GM19468 (cell line): ENCODE data around the gene ENOX1.

Source experiments
- ATAC-seq: cut with Tn5 transposase; IDR thresholded peaks from one replicate; pipeline ENCODE4 v1.9.1; 2021; ENCODE audit warnings: mild to moderate bottlenecking, moderate library complexity, moderate number of reproducible peaks; ENCODE audit not compliant: unreplicated experiment; ENCODE audit errors: extremely low read depth

The ENOX1 gene

DNA sequence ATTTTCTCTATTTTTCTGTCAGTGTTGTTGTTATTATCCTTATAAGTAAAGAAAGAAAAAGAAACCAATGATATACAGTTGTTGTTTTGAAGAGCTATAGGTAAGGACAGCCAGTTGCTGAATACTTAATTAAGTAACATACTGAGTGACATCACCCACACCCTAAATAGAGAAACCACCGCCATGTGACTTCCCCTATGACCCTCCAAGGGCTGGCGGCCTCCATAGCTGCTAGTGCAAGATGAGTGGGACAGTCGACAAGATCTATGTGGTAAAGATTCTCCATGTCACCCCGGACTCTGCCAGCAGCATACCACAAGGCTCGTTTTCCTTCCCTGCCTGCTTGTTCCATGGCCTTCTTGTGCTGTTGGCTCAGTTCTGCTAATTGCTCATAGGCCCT is 542.3 kb downstream of the ENOX1 start:
- no peak for ATAC-seq

DNA sequence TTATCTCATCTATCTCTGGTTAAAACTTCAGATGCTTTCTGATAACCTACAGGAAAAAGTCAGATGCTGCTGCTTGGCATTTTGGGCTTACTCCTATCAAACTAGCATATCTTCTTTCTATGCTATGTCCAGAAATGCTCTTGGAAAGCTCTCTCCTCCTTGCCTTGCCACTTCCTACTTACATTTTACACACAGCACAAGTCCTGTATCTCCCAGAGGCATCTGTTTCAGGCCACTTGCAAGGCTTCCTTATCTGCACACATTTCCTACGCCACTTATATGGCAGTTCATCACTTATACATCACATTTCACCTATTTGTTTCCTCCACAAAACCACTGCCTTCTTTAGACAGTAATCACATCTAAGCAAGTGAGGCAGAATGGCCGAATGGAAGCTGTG is 543.1 kb downstream of the ENOX1 start:
- ATAC-seq, result no peak

DNA sequence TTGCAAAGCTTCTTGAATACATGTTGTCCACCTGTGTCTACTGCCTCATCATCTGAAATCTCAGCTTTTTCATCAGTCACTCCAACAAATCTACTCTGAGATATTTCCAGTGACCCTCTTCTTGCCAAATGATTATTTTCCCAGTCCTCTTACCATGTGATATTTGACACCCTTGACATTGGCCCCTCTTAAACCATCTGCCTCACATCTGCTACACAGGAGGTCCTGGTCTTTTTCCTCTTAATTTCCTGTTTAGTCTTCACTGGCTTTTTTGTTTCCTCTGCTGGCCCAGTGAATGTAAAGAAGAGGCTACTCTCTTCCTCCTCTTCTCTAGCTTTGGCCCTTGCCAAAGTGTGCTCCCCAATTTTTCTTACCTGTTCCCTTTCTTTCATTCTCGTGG is 544.7 kb downstream of the ENOX1 start:
- no peak for ATAC-seq

DNA sequence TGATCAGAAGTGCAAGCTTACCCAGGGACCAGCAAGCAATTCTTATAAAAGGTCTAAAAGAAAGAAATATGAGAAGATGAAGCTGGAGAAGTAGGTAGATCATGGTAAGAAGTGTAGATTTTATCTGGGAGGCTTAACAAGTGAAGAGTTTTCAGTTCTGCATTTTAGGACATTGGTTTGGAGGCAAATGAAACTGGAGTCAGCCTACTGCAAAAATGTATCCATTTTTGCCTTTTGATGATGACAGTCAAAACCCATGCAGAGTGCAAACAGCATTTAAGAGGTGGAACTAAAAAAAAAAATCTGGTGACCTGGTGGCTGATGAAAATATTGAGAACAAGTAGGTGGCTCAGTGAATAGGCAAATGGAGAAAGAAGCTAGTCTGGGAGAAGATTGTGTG is 546.5 kb downstream of the ENOX1 start:
- ATAC-seq, result peak; percentile 35

DNA sequence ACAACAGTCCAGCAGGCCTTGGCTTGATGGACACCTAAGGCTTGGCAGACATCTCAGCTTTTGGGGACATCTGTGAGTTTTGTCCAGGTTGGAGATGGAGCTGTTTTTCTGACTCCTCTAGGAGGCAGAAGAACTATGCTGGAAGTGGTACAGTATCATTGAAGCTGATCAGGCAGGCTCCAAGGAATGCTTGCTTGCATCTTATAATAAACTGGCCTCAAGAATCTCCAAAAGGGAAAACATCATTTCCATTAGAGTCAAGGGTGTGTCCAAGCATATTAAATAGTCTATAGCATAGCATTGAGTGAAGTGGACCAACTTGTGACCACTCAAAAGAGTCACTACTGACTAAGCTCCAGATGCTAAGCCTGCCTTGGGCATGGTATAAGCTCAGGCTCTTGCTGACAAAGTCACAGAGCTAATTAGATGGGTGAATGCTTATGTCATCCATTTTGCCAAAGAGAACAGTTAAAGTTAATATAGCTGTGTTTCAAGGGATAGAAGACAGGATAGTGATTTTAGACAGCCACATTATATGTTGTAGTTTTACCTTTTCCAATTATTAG is 547.4 kb downstream of the ENOX1 start:
- ATAC-seq, result no peak

DNA sequence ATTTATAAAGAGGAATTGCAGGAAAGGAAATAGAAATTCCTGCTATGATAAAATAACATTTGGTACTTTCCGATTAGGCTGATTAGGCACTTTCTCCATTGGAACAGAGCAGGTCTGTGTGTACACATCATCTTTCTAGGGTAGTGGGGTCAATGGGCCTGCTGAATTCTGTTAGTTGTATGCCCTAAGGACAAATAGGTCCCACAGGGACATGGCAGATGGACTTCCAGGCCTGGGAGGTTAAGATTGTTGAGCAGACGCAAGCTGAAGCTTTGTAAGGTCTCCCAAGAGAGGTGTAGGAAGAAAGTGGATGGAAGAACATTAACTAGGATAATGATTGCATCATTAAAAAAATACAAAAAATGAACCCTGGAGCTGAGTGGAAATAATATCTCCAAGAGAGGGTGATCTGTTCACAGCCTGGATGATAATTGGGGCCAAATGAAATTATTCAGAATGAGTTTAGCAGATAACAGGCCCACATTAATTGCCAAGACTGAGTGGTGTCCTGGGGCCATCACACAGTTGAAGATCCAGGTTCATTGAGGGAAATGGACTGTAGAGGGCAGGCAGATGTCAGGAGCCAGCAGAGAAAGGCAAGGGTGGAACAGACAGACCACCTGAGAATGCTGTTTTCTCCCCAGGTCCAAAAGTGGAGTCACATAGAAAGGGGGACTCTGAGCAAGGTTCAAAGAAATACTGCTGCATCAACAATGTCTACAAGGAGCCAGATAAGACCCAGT is 548.3 kb downstream of the ENOX1 start:
- ATAC-seq, result no peak

DNA sequence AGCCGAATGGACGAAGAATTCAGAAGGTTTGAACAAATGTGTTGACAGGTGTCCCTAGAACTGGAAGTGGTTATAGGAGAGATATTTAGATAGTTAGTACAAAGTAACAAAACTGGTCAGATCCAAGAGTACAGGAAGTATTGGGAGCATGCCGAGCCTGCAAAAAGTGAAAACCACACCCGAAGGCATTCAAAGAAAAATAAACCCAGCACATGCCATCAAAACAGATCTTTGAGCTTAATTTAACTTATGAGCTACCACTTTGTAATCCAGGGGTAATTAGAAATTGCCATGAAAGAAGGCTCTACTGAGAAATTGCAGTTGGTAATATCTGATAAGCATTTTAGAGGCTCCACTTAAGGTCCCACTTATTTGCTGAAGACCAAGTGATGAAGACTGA is 549.2 kb downstream of the ENOX1 start:
- ATAC-seq, result no peak

DNA sequence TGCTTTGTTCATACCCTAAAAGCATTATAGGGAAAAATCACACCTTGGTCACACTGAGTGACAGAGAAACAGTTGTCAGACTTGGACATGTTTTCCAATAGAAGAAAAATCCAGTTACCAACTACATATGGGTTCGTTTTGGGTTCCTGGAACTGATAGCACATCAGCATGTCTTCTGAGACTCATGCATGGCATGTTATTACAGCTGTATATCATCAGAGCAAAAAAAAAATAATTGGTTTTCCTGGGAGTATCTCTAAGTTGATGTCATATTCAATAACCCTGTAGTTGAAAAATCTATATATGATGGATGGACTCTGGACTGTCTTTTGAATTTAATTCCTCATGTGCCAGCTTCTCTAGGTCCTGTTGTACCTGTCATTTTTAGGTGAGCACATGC is 551.7 kb downstream of the ENOX1 start:
- ATAC-seq, result no peak

DNA sequence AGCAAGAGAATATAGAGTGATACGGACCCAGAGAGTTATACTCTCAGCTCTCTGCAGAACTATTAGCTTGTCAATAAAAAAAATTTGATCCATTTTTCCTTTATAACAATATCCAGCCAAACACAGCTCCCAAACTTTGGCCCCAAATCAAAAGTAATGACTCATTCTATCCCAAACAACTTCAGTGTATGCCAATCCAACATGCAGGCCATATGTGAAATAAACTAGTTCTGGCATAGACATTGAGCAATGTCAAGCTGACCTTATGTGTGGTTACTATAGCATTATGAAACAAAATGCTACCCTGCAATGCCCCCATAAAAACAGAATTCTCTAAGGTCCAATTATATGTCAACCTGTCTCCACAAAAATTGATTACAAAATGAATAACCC is 553.9 kb downstream of the ENOX1 start:
- ATAC-seq, result no peak

DNA sequence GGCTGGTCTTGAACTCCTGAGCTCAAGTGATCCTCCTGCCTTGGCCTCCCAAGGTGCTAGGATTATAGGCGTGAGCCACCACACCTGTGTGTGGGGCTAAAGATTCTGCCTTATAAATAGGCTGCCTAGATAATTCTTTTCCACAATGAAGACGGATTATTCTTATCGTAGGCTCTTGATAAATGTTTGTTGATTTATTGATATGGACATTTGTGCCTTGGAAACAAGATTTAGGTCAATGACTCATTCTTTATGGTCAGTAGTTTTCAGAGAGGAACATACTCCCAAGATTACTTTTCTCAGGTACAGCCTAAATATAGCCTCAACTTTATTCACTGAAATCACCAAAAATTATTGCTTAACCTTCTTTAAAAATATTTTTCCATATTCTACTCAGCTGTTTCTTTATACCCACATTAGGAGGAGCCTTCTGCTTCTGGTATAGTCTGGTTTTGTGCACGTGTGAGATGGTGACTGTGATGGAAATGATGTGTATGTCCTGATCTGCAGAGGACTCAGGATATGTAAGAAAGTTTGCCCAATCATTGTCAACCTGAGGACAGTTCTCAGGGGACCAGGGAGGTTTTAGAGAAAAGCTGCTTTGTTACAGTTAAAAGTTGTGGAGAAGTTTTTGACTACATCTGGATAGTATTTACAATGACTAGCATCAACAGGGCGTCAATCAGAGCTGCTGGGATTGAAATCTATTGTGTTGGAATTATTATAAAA is 554.5 kb downstream of the ENOX1 start:
- no peak for ATAC-seq

DNA sequence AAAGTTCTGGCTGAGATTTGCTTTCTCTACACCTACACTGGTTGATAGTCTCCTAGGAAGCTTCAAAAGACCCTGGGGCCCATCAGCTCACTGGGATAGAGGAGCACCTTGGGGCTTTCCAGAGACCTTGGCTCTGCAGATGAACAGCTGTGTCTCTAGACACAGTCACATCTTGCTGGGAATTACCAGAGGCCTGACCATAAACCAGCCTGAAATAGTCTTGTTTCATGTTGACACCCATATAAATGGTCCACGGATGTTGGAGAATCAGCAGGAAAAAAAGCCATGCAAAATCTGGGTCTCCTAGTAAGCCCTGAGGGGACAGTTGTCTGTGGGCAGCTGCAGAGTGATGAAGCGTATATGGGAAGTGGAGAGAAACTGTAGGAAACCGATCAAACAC is 555.8 kb downstream of the ENOX1 start:
- ATAC-seq, result no peak

DNA sequence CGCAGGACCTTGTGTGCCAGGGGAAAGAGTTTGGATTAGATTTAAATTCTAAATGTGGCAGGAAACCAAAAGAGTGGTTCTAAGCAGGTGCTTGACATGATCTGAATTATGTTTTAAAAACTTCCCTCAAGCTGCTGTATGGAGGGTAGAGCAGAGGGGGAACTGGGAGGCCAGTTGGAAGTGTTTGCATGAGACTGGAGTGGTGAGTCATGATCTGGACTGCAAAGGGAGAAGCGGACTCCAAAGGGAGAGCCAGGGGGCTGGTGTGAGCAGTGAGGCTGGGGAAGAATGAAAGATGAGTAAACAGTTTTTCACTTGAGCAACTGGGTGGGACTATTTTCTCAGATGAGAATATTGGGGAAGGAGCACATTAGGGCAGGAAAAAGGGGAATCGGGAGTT is 557.3 kb downstream of the ENOX1 start:
- no peak for ATAC-seq

DNA sequence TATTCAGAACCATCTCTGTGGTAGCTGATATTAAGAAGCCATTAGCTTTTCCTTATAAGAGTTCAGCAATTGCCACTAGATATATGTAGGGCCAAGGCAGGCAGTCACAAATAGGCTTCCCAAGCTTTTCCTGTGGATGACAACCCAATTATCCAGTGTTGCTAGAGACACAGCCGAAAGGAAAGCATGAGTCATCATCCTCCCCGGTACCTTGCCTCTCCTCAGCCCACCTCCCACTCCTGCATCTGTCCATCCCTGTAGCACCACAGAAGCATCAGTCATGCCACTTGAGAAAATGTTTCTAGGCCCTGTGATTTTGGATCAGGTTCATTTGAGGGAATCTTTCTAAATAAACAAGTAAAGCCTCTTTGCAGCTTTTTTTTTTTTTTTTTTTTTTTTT is 559.1 kb downstream of the ENOX1 start:
- ATAC-seq, result no peak

DNA sequence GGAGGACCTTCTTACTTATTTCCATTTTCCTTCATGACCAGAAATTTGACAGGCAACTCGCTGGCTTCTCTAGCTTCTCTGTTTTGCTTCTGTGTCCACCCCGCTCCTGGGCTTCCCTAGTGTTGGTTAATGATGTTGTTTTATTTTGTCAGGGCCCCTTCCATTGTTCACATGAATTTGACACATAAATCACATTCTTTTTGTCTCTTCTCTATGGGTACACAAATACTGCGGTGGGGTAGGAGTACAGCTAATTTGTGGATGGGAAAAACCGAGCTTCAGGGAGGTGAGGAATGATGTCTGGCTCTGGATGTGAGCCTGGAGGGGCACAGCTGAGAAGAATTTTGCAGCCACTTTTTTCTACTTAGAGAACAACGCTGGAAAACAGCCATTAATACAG is 563.6 kb downstream of the ENOX1 start:
- ATAC-seq, result no peak

DNA sequence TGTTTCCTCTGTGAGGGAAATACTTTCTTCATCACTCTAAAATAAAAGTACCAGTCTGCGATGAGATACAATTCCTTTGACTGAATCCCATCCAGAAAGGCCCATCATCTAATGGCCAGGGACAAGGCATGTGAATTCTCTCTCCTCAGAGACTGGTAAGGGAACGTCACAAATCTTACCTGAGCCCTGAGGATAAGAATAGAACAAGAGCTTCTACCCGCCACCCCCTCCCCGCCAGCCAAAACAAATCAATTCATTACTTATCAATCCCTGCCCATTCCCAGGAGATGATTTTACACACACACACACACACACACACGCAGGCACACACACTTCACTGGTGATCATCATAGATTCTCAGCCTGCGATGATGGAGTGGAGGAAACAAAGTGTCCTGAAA is 564.7 kb downstream of the ENOX1 start:
- ATAC-seq, result no peak

DNA sequence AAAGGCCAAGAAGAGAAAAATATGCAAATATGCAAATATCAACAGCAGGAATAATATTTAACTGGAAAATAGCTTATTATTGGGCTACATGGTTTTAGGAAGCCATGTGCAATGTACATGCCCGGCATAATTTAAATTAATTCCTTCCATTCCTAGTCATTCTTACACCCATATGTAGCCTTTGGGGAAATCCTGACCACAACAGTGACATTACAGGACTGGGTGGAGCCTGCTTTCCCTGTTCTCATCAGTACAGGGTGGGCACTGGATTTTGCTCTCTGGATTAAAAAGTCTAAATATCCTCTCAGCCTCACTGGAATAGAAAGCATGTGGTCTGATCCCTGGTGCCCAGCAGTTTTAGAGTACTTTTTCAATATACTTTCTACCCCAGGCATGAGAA is 565.2 kb downstream of the ENOX1 start:
- ATAC-seq, result no peak

DNA sequence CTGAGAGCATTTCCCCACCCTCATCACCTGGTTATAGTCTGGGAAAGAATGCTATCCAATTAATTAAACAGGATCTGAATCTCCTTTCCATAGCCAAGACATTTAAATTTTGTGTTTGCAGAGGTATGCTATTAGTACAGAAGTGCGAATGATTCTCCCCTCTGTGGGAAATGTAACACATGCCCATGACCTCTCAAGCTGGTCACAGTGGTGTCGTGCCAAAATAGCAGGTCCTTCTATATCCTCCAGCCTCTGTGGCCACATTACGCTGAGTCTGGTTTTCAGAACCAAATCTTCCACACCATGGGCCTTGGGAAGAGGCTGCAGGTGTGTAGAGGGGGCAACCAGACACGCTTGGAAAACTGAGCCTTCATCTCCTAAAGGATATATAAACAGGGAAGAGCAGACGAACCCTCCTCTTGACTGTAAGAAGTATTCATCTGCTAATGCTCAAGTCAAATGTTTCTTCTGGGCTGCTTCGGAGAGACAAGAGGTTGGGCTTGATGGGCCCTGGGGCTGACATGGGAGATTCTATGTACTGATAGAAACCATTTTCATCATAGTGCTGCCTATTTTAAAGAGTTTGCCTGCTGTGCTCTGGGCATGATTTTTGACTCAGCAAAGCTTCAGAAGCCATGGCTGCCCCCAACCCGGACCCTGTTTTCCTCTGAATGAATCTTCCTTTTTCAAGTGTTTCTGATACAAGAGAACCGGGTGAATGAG is 565.7 kb downstream of the ENOX1 start:
- no peak for ATAC-seq

DNA sequence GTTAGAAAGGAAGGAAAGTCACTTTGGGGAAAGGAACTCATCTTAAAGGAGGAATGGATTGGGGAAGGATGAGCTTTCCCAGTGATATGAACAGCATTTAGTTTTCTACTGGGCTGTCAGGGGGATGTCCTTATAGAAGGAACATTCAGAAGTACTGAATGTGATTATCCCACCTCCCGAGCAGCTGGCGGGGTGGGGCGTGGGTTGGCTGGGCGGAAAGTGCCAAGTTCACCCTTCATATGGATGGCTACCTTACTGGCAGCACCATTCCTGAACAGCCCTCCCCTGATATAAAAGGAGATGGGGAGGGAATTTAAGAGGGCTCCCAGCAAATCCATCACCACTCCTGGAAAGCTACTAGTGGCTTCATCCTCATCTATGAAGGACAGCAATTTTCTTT is 572.6 kb downstream of the ENOX1 start:
- ATAC-seq, result no peak

DNA sequence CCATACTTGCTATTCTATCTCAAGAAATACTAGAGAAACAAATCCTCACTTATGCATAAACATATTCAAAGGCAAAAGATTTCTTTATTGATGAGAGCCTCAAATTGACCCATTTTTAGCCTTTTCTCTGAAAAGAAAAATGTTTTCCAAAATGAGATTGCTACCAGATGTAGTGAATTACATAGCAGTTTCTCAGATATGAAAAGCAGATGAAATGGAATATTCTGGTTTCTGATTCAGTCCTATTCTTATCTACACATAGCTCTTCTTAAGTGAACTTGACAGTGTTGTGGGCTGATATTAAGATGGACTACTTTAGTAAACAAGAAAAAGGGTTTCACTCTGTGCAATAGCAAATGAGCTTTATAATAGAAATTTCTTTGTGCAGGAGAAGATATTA is 579.9 kb downstream of the ENOX1 start:
- no peak for ATAC-seq

DNA sequence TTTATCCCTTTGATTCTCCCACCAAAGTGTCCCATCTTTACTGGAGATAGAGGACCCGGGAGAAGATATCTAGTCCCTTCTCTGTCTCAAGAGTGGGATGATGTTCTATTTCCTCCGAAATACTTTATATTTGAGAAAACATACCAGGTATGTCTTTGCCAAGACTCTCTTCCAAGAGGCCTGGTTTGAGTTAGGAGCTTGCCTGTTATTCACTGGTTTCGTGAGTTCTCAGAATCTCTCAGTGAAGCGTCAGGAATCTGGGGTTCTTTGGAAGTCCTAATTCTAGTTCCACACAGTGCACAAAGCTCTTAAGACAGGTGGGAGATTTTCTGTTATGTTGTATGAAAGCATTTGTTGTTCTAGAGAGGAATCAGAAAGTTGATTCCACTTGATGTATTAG is 581.4 kb downstream of the ENOX1 start:
- ATAC-seq, result no peak

DNA sequence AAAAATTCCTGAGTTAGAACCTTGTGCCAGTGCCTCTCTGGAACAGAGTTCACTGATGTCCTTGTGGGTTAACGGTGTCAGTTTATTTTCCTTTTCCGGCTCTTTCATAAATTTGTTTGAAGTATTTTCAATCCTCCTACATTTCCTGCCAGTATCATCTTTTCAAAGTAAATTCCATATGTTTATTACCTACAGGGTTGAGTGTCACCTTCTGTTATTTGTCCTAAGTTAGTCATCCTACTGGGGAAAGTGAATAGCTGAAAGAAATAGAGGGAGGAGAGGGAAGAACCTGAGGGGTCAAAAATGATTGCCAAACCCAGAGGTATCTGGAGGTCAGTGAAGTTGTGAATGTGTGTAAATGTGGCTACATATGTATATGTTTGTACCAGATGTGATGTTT is 582.2 kb downstream of the ENOX1 start:
- ATAC-seq, result no peak
